ENCODE results near the gene MGAT4C.
"Not testable (repeated sequence)": the region's sequence is repeated elsewhere in the genome, so short reads cannot be mapped to it uniquely, and the experiment has no call there.

The MGAT4C gene

GRCh38 chr12:86256163-86256562 is at the start of gene MGAT4C:
Gene MGAT4C, minus strand, starts transcription at chr12:86256391.
- H3K4me3 ChIP-seq = no peak within 1 kb of the TSS
- H3K27ac ChIP-seq = no peak within 1 kb of the TSS

GRCh38 chr12:86296396-86296795 is 40.2 kb upstream of the MGAT4C start:
- H3K27ac ChIP-seq, H3K4me3 ChIP-seq: not testable (repeated sequence)

- Histone ChIP-seq H3K4me3 (no peak overlapping the region), H3K27ac (no peak overlapping the region)
Observed at GRCh38 chr12:86293682-86294240, 37.6 kb upstream of the MGAT4C start.

- no peak overlapping the region for H3K27ac ChIP-seq
- H3K4me3 ChIP-seq = no peak overlapping the region
Observed at GRCh38 chr12:86292480-86292879, 36.3 kb upstream of the MGAT4C start.

- Histone ChIP-seq H3K4me3 (no peak overlapping the region), H3K27ac (no peak overlapping the region)
Observed at GRCh38 chr12:86290615-86291014, 34.4 kb upstream of the MGAT4C start.

GRCh38 chr12:86286119-86286518 is 29.9 kb upstream of the MGAT4C start:
- H3K4me3 ChIP-seq = no peak overlapping the region

GRCh38 chr12:86283620-86284019 is 27.4 kb upstream of the MGAT4C start:
- Histone ChIP-seq H3K27ac (no peak overlapping the region), H3K4me3 (no peak overlapping the region)

More at GRCh38 chr12:86286119-86286518, 29.9 kb upstream of the MGAT4C start:
- no peak overlapping the region for H3K27ac ChIP-seq

GRCh38 chr12:86275356-86275755 is 19.2 kb upstream of the MGAT4C start:
- H3K4me3 ChIP-seq = no peak overlapping the region
- H3K27ac ChIP-seq = no peak overlapping the region

- H3K27ac ChIP-seq = peak overlapping the region in 9 of 21 experiments; percentile 6 to 73 (median 58)
- H3K4me3 ChIP-seq = peak overlapping the region in 2 of 7 experiments; percentile 18 to 35
Observed at GRCh38 chr12:86265329-86265695, 9.1 kb upstream of the MGAT4C start.

GRCh38 chr12:86264451-86265328 is 8.5 kb upstream of the MGAT4C start:
- peak overlapping the region in 14 of 21 experiments; percentile 6 to 76 (median 58) for H3K27ac ChIP-seq
- H3K4me3 ChIP-seq = peak overlapping the region in 4 of 7 experiments; percentile 3 to 35 (median 19)

GRCh38 chr12:86261578-86261977 is 5.4 kb upstream of the MGAT4C start:
- Histone ChIP-seq H3K27ac (no peak overlapping the region), H3K4me3 (no peak overlapping the region)

GRCh38 chr12:86261142-86261541 is 5.0 kb upstream of the MGAT4C start:
- Histone ChIP-seq H3K4me3 (no peak overlapping the region), H3K27ac (no peak overlapping the region)

- H3K27ac ChIP-seq = no peak overlapping the region
- no peak overlapping the region for H3K4me3 ChIP-seq
Observed at GRCh38 chr12:86260183-86260582, 4.0 kb upstream of the MGAT4C start.

GRCh38 chr12:86257134-86257533 is 943 bp upstream of the MGAT4C start:
- H3K27ac ChIP-seq = no peak overlapping the region

GRCh38 chr12:86254399-86255107 is 1.6 kb downstream of the MGAT4C start:
- H3K4me3 ChIP-seq = no peak overlapping the region
- no peak overlapping the region for H3K27ac ChIP-seq

More at GRCh38 chr12:86257134-86257533, 943 bp upstream of the MGAT4C start:
- H3K4me3 ChIP-seq = no peak overlapping the region

GRCh38 chr12:86249851-86250250 is 6.3 kb downstream of the MGAT4C start:
- Histone ChIP-seq H3K27ac (no peak overlapping the region), H3K4me3 (no peak overlapping the region)

GRCh38 chr12:86249276-86249675 is 6.9 kb downstream of the MGAT4C start:
- Histone ChIP-seq H3K4me3 (no peak overlapping the region), H3K27ac (no peak overlapping the region)

GRCh38 chr12:86247871-86248270 is 8.3 kb downstream of the MGAT4C start:
- Histone ChIP-seq H3K27ac (no peak overlapping the region), H3K4me3 (no peak overlapping the region)

- Histone ChIP-seq H3K27ac (no peak overlapping the region), H3K4me3 (no peak overlapping the region)
Observed at GRCh38 chr12:86241600-86241999, 14.6 kb downstream of the MGAT4C start.

- Histone ChIP-seq H3K4me3 (no peak overlapping the region), H3K27ac (no peak overlapping the region)
Observed at GRCh38 chr12:86234316-86234855, 21.8 kb downstream of the MGAT4C start.
